ENCODE results near the gene APOA5. TPM values are rescaled to one million over a fixed set of nuclear protein-coding genes. Genes with fewer than 3 reads are reported as not detected.

Gene APOA5
- total and polyA plus RNA-seq, 2 of the 13 experiments (the other 11 are each of a cell fraction or from before 2014, with no cell fraction given): 44.0 to 49.1 TPM

GRCh38 chr11:116828632-116829524 is 37.2 kb upstream of the APOA5 start (continued):
- TF ChIP-seq PAXIP1 (CRISPR knock-in tag; conservative IDR thresholded peaks at IDR 0.05) (peak; percentile 97), HDAC6 (IDR thresholded peaks at IDR 0.05; ENCODE audit: low read depth, low read length) (no peak), ZNF18 (CRISPR knock-in tag; IDR thresholded peaks at IDR 0.05; ENCODE audit: insufficient replicate concordance) (no peak), ZFP36L2 (CRISPR knock-in tag; IDR thresholded peaks at IDR 0.05) (no peak), MNT (IDR thresholded peaks at IDR 0.05) (no peak), ZNF235 (CRISPR knock-in tag; IDR thresholded peaks at IDR 0.05; ENCODE audit: borderline replicate concordance) (0 out of 2 replicates have a peak, but pooled peaks have one; percentile 5), TBX3 (IDR thresholded peaks at IDR 0.05; ENCODE audit: borderline replicate concordance) (peak; percentile 34; the same call in 1 of the 2 replicates), ZNF333 (CRISPR knock-in tag; IDR thresholded peaks at IDR 0.05; ENCODE audit: borderline replicate concordance) (peak; percentile 23; the same call in 1 of the 2 replicates), ZNF639 (CRISPR knock-in tag; conservative IDR thresholded peaks at IDR 0.05) (no peak; the same call in 1 of the 2 replicates), NCOA2 (CRISPR knock-in tag; IDR thresholded peaks at IDR 0.05) (peak; percentile 95), ZNF563 (CRISPR knock-in tag; IDR thresholded peaks at IDR 0.05) (peak; percentile 36; the same call in 1 of the 2 replicates), ZNF335 (CRISPR knock-in tag; IDR thresholded peaks at IDR 0.05) (no peak), ZNF484 (CRISPR knock-in tag; IDR thresholded peaks at IDR 0.05; ENCODE audit: borderline replicate concordance, low read depth) (no peak), TEAD3 (CRISPR knock-in tag; optimal IDR thresholded peaks at IDR 0.05; ENCODE audit: borderline replicate concordance) (peak; percentile 56), ZKSCAN1 (IDR thresholded peaks at IDR 0.05; ENCODE audit: low read length) (no peak), ZNF768 (CRISPR knock-in tag; IDR thresholded peaks at IDR 0.05) (0 out of 2 replicates have a peak, but pooled peaks have one; percentile 32), IRF1 (CRISPR knock-in tag; IDR thresholded peaks at IDR 0.05; ENCODE audit: low read depth) (no peak), ZFP82 (CRISPR knock-in tag; IDR thresholded peaks at IDR 0.05; ENCODE audit: borderline replicate concordance) (no peak), HMGA1 (CRISPR knock-in tag; conservative IDR thresholded peaks at IDR 0.05) (no peak), ZNF317 (CRISPR knock-in tag; IDR thresholded peaks at IDR 0.05) (no peak)

All from HepG2 (cell line).